Neutrophil (primary cell): ENCODE results near the gene CACNA1I.

Experiments
- H3K27ac ChIP-seq: fragments of 200-600 bp; sonication (generic); 2 replicates; pipeline ENCODE4 v1.5.1; 2016; ENCODE audit warnings: mild to moderate bottlenecking, moderate library complexity
- H3K27me3 ChIP-seq: fragments of 200-600 bp; sonication (generic); 2 replicates; pipeline ENCODE4 v1.6.0; 2016; ENCODE audit warnings: mild to moderate bottlenecking
- H3K36me3 ChIP-seq: fragments of 200-600 bp; sonication (generic); 2 replicates; pipeline ENCODE4 v1.5.1; 2017
- H3K4me1 ChIP-seq, 2 experiments: fragments of 200-600 bp in 1 of 2; sonication (generic) in 1 of 2; 1 replicate in 1 of 2; 2 replicates in 1 of 2; pipeline versions ENCODE4 v1.5.1 to v1.6.1; 2013 to 2016; ENCODE audit warnings: low read depth in 1 of 2, low read length in 1 of 2, mild to moderate bottlenecking in 1 of 2, moderate library complexity in 1 of 2; ENCODE audit not compliant: control insufficient read depth in 1 of 2, insufficient read depth in 1 of 2
- H3K4me3 ChIP-seq, 2 experiments: fragments of 200-600 bp in 1 of 2; sonication (generic) in 1 of 2; 1 replicate in 1 of 2; 2 replicates in 1 of 2; pipeline ENCODE4 v1.5.1; 2013 to 2016; ENCODE audit warnings: low read depth in 1 of 2, low read length in 1 of 2, mild to moderate bottlenecking in 1 of 2, moderate library complexity in 1 of 2
- H3K9me3 ChIP-seq: fragments of 200-600 bp; sonication (generic); 2 replicates; pipeline ENCODE4 v1.5.1; 2016
- CTCF ChIP-seq: fragments of 200-600 bp; sonication (generic); IDR thresholded peaks from 2 replicates; pipeline ENCODE4 v1.5.1; 2016; ENCODE audit warnings: antibody characterized with exemption

Gene CACNA1I

GRCh38 chr22:39534092-39534506 is 36.5 kb upstream of the CACNA1I start:
- H3K27me3 ChIP-seq, result no peaks in the 10 kb centered on the region
- peaks cover 48 to 52% of the 10 kb centered on the region in 2 experiments for H3K4me1 ChIP-seq
- no peaks in the 10 kb centered on the region for H3K9me3 ChIP-seq
- H3K36me3 ChIP-seq, result peaks cover 24% of the 10 kb centered on the region
- H3K4me3 ChIP-seq, result no peak overlapping the region
- H3K27ac ChIP-seq, result peak overlapping the region; percentile 94
- no peak for TF ChIP-seq CTCF

GRCh38 chr22:39534591-39535356 is 35.8 kb upstream of the CACNA1I start:
- H3K9me3 ChIP-seq, result no peaks in the 10 kb centered on the region
- peaks cover 41 to 46% of the 10 kb centered on the region in 2 experiments for H3K4me1 ChIP-seq
- no peak overlapping the region for H3K4me3 ChIP-seq
- TF ChIP-seq CTCF, result peak; percentile 83
- H3K36me3 ChIP-seq, result peaks cover 17% of the 10 kb centered on the region
- peak overlapping the region; percentile 94 for H3K27ac ChIP-seq
- no peaks in the 10 kb centered on the region for H3K27me3 ChIP-seq

- no peak overlapping the region for H3K4me3 ChIP-seq
- H3K27ac ChIP-seq, result no peak overlapping the region
- TF ChIP-seq CTCF, result no peak
- H3K36me3 ChIP-seq, result peaks cover 11% of the 10 kb centered on the region
- no peaks in the 10 kb centered on the region for H3K27me3 ChIP-seq
- no peaks in the 10 kb centered on the region for H3K9me3 ChIP-seq
- peaks cover 35 to 40% of the 10 kb centered on the region in 2 experiments for H3K4me1 ChIP-seq
These were observed 35.2 kb upstream of the CACNA1I start for GRCh38 chr22:39535357-39535725.

GRCh38 chr22:39535831-39536449 is 34.6 kb upstream of the CACNA1I start:
- no peaks in the 10 kb centered on the region for H3K27me3 ChIP-seq
- H3K36me3 ChIP-seq, result peaks cover 5% of the 10 kb centered on the region
- no peak for TF ChIP-seq CTCF
- H3K27ac ChIP-seq, result no peak overlapping the region
- H3K9me3 ChIP-seq, result no peaks in the 10 kb centered on the region
- peaks cover 29 to 34% of the 10 kb centered on the region in 2 experiments for H3K4me1 ChIP-seq
- no peak overlapping the region for H3K4me3 ChIP-seq

- Histone ChIP-seq H3K4me1 (peaks cover 22 to 26% of the 10 kb centered on the region in 2 experiments), H3K27ac (no peak overlapping the region), H3K27me3 (no peaks in the 10 kb centered on the region), H3K4me3 (no peak overlapping the region), H3K9me3 (no peaks in the 10 kb centered on the region), H3K36me3 (no peaks in the 10 kb centered on the region)
- TF ChIP-seq CTCF, result no peak
These were observed 33.8 kb upstream of the CACNA1I start for GRCh38 chr22:39536711-39537110.
